IMR-90 (cell line): ENCODE data around the gene BST1.

Experiments
- BHLHE40 ChIP-seq: fragments of 150-350 bp; IDR thresholded peaks from 2 replicates; pipeline ENCODE4 v1.6.1; 2016; ENCODE audit warnings: mild to moderate bottlenecking, low read depth, low read length
- CEBPB ChIP-seq: IDR thresholded peaks from 2 replicates; pipeline ENCODE4 v1.6.1; 2012; ENCODE audit warnings: low read depth, low read length, improper control_type of control experiment
- CHD1 ChIP-seq: IDR thresholded peaks from 2 replicates; pipeline ENCODE4 v1.6.1; 2012; ENCODE audit warnings: low read depth, low read length, improper control_type of control experiment
- FOS ChIP-seq: fragments of 150-350 bp; IDR thresholded peaks from 2 replicates; pipeline ENCODE4 v1.6.1; 2016; ENCODE audit warnings: low read depth, low read length
- MAFK ChIP-seq: IDR thresholded peaks from 2 replicates; pipeline ENCODE4 v1.6.1; 2012; ENCODE audit warnings: low read depth, low read length, improper control_type of control experiment
- MAZ ChIP-seq: IDR thresholded peaks from 2 replicates; pipeline ENCODE4 v1.6.1; 2012; ENCODE audit warnings: low read depth, mild to moderate bottlenecking, low read length, improper control_type of control experiment, moderate library complexity, borderline replicate concordance
- MXI1 ChIP-seq: IDR thresholded peaks from 2 replicates; pipeline ENCODE4 v1.6.1; 2012; ENCODE audit warnings: low read depth, mild to moderate bottlenecking, low read length, moderate library complexity, borderline replicate concordance
- POLR2A ChIP-seq: IDR thresholded peaks from 2 replicates; pipeline ENCODE4 v1.6.1; 2012; ENCODE audit warnings: mild to moderate bottlenecking, low read depth, low read length
- RCOR1 ChIP-seq: IDR thresholded peaks from 2 replicates; pipeline ENCODE4 v1.6.1; 2012; ENCODE audit warnings: mild to moderate bottlenecking, low read length, improper control_type of control experiment; ENCODE audit not compliant: insufficient replicate concordance
- RFX5 ChIP-seq: IDR thresholded peaks from 2 replicates; pipeline ENCODE4 v1.8.0; 2012; ENCODE audit warnings: low read depth, mild to moderate bottlenecking, low read length, moderate library complexity
- SMC3 ChIP-seq: fragments of 150-350 bp; IDR thresholded peaks from 2 replicates; pipeline ENCODE4 v1.6.1; 2016; ENCODE audit warnings: low read depth, mild to moderate bottlenecking, antibody characterized with exemption, low read length, moderate library complexity
- USF2 ChIP-seq: fragments of 150-350 bp; IDR thresholded peaks from 2 replicates; pipeline ENCODE4 v1.6.1; 2017; ENCODE audit warnings: mild to moderate bottlenecking, antibody characterized with exemption, low read length, low read depth
- TF ChIP-seq, protein P1 (sequence below): fragments of 150-350 bp; IDR thresholded peaks from 2 replicates; pipeline ENCODE4 v1.6.1; 2016; ENCODE audit warnings: low read depth, mild to moderate bottlenecking, low read length, moderate library complexity, borderline replicate concordance
- TF ChIP-seq, protein P2 (sequence below): conservative IDR thresholded peaks from 2 replicates; pipeline ENCODE4 v1.5.1; 2012; ENCODE audit warnings: mild to moderate bottlenecking, low read depth, low read length, improper control_type of control experiment

DNA sequence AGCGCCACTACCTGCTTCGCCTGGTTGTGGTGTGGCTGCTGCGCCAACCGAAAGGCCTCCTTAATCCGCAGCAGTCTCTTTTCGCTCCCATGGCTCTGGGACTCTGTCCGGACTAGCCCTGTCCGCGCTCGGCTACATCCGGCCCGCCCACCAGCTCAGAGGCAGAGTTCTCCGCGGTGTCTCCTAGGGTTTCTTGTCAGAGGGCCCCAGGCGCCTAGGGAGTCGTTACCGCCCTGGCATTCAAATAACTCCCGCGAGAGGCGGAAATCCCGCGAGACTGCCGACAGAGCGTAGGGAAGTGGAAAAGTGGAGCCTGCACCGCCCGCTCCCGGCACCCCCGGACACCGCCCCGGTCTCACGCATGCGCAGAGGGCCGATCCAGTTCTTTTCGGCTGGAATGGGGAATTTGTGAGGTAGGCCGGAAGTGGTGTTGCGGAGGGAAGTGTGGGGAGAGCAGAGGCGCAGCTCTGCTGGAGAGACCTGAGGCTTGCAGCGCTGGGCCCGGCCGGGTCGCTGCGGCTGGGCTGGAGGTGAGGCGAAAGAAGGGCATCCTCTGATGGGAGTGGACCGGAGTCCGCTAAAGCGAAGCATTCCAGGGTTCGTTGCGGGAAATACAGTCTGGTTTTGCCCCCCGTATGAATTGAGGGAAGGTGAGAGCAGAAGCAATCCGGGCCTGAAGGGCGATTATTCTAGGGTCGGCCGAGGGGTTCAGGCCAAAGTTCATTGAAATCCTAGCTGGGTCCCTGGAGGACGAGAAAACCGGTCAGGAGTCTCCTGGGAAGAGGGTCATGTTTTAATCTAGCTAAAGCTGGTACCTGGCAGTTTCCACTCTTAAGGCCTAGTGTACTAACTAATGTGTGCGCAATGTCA lies 21.3 kb upstream of the BST1 start, which contains the start of gene FAM200B:
- TF ChIP-seq, protein P1, sequence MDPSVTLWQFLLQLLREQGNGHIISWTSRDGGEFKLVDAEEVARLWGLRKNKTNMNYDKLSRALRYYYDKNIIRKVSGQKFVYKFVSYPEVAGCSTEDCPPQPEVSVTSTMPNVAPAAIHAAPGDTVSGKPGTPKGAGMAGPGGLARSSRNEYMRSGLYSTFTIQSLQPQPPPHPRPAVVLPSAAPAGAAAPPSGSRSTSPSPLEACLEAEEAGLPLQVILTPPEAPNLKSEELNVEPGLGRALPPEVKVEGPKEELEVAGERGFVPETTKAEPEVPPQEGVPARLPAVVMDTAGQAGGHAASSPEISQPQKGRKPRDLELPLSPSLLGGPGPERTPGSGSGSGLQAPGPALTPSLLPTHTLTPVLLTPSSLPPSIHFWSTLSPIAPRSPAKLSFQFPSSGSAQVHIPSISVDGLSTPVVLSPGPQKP = no peak
- TF ChIP-seq BHLHE40 (no peak), POLR2A (peak; percentile 94), USF2 (no peak), MXI1 (peak; percentile 96), RFX5 (no peak), CEBPB (no peak), SMC3 (no peak), MAZ (peak; percentile 76; the same call in 1 of the 2 replicates), RCOR1 (no peak), CHD1 (no peak), MAFK (no peak), FOS (no peak)
- TF ChIP-seq, protein P2, sequence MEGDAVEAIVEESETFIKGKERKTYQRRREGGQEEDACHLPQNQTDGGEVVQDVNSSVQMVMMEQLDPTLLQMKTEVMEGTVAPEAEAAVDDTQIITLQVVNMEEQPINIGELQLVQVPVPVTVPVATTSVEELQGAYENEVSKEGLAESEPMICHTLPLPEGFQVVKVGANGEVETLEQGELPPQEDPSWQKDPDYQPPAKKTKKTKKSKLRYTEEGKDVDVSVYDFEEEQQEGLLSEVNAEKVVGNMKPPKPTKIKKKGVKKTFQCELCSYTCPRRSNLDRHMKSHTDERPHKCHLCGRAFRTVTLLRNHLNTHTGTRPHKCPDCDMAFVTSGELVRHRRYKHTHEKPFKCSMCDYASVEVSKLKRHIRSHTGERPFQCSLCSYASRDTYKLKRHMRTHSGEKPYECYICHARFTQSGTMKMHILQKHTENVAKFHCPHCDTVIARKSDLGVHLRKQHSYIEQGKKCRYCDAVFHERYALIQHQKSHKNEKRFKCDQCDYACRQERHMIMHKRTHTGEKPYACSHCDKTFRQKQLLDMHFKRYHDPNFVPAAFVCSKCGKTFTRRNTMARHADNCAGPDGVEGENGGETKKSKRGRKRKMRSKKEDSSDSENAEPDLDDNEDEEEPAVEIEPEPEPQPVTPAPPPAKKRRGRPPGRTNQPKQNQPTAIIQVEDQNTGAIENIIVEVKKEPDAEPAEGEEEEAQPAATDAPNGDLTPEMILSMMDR = peak; percentile 22; the same call in 1 of the 2 replicates
